MCF 10A (cell line): ENCODE measurements around the gene NWD2. TPM values are rescaled to one million over a fixed set of nuclear protein-coding genes. Genes with fewer than 3 reads are reported as not detected.

ENCODE experiments used
- BruUV-seq: library from RNA; stranded (reverse); fragments of 400-500 nt; replicated peaks from 2 replicates; lab custom pipeline; 2021; lab: Mats Ljungman, UMichigan
- CTCF ChIA-PET: fragments of 300-600 bp; sonication (Branson Sonifier 250); formaldehyde crosslinking; extraction: SDS; loops from one replicate; lab custom pipeline; 2021; ENCODE audit warnings: antibody characterized with exemption, inconsistent platforms; lab: Yijun Ruan, JAX
- POLR2A ChIA-PET: fragments of 300-600, 350-650 bp; sonication (Branson Sonifier 250); formaldehyde crosslinking; extraction: SDS; loops from one replicate; lab custom pipeline; 2020; ENCODE audit warnings: antibody characterized with exemption, inconsistent platforms; lab: Yijun Ruan, JAX
- DNase-seq: peaks from one replicate; pipeline ENCODE4 v3.0.0-alpha.2; 2018; ENCODE audit not compliant: unreplicated experiment
- H3K27ac Mint-ChIP-seq: one replicate; pipeline ENCODE4 v1.8.0; 2022; ENCODE audit warnings: mild to moderate bottlenecking, low read depth, mixed read lengths; ENCODE audit not compliant: unreplicated experiment
- H3K27me3 Mint-ChIP-seq: one replicate; pipeline ENCODE4 v1.8.0; 2022; ENCODE audit warnings: mixed read lengths; ENCODE audit not compliant: insufficient read depth, unreplicated experiment
- H3K36me3 Mint-ChIP-seq: one replicate; pipeline ENCODE4 v1.8.0; 2022; ENCODE audit warnings: mild to moderate bottlenecking, moderate library complexity, mixed read lengths; ENCODE audit not compliant: insufficient read depth, unreplicated experiment
- H3K4me1 Mint-ChIP-seq: one replicate; pipeline ENCODE4 v1.8.0; 2022; ENCODE audit warnings: mixed read lengths; ENCODE audit not compliant: insufficient read depth, unreplicated experiment
- H3K4me3 Mint-ChIP-seq: one replicate; pipeline ENCODE4 v1.8.0; 2022; ENCODE audit warnings: mild to moderate bottlenecking, moderate library complexity, mixed read lengths; ENCODE audit not compliant: unreplicated experiment
- H3K9me3 Mint-ChIP-seq: one replicate; pipeline ENCODE4 v1.8.0; 2022; ENCODE audit warnings: mixed read lengths; ENCODE audit not compliant: unreplicated experiment
- CTCF ChIP-seq: fragments of 200-600 bp; IDR thresholded peaks from one replicate; pipeline ENCODE4 v1.8.0; 2022; ENCODE audit warnings: antibody characterized with exemption, mild to moderate bottlenecking; ENCODE audit not compliant: unreplicated experiment
- intact Hi-C: fragments of 100-400 bp; cut with micrococcal nuclease; formaldehyde crosslinking; loops from 2 replicates; pipeline ENCODE4 v1.14.1; 2022
- total RNA-seq: library from RNA; stranded (reverse); gene quantifications from 2 replicates; pipeline ENCODE4 v1.2.3, GENCODE V29; 2022

NWD2 gene
- total RNA-seq, 1 experiment from 2014 or later, result not detected

- intact Hi-C loops, result no loop called here
- no TSS peak for BruUV-seq
- POLR2A ChIA-PET, result no interaction called here
- no peak for DNase-seq
- Mint-ChIP-seq H3K4me3 (no peak overlapping the region), H3K4me1 (no peaks in the 10 kb centered on the region), H3K9me3 (no peaks in the 10 kb centered on the region), H3K36me3 (no peaks in the 10 kb centered on the region), H3K27ac (no peak overlapping the region), H3K27me3 (peaks cover 26% of the 10 kb centered on the region)
- CTCF ChIA-PET, result no interaction called here
- TF ChIP-seq CTCF, result no peak
Observed at GRCh38 chr4:37467223-37467622, 222.7 kb downstream of the NWD2 start.

- POLR2A ChIA-PET, result interaction anchor here (0.6 kb wide), 1 partner anchor 133 kb away, joined by 4 read pairs; no protein-coding TSS in a partner anchor
- peaks cover 32% of the 10 kb centered on the region for H3K27me3 Mint-ChIP-seq
- BruUV-seq, result no TSS peak
Observed at GRCh38 chr4:37467824-37468223, 223.3 kb downstream of the NWD2 start.

GRCh38 chr4:37469286-37469685 is 224.7 kb downstream of the NWD2 start:
- no peak for DNase-seq
- BruUV-seq, result no TSS peak
- H3K27ac Mint-ChIP-seq, result no peak overlapping the region
- no peaks in the 10 kb centered on the region for H3K36me3 Mint-ChIP-seq
- ChIA-PET CTCF (interaction anchor here (0.5 to 0.6 kb wide), 2 partner anchors 50 to 1089 kb away, joined by 3 read pairs; no protein-coding TSS in a partner anchor), POLR2A (no interaction called here)
- no peaks in the 10 kb centered on the region for H3K4me1 Mint-ChIP-seq
- no peaks in the 10 kb centered on the region for H3K9me3 Mint-ChIP-seq
- intact Hi-C loops, result no loop called here
- H3K27me3 Mint-ChIP-seq, result peaks cover 47% of the 10 kb centered on the region
- H3K4me3 Mint-ChIP-seq, result no peak overlapping the region
- no peak for TF ChIP-seq CTCF

More at GRCh38 chr4:37467824-37468223, 223.3 kb downstream of the NWD2 start:
- DNase-seq, result no peak
- intact Hi-C loops, result no loop called here
- CTCF ChIA-PET, result interaction anchor here (0.9 kb wide), 1 partner anchor 61 kb away, joined by 4 read pairs; no protein-coding TSS in a partner anchor
- H3K4me1 Mint-ChIP-seq, result no peaks in the 10 kb centered on the region
- TF ChIP-seq CTCF, result no peak
- H3K4me3 Mint-ChIP-seq, result no peak overlapping the region
- H3K27ac Mint-ChIP-seq, result no peak overlapping the region
- no peaks in the 10 kb centered on the region for H3K9me3 Mint-ChIP-seq
- no peaks in the 10 kb centered on the region for H3K36me3 Mint-ChIP-seq

- Mint-ChIP-seq H3K27ac (no peak overlapping the region), H3K27me3 (peaks cover 48% of the 10 kb centered on the region), H3K4me3 (no peak overlapping the region), H3K4me1 (no peaks in the 10 kb centered on the region), H3K9me3 (no peaks in the 10 kb centered on the region), H3K36me3 (no peaks in the 10 kb centered on the region)
- intact Hi-C loops, result no loop called here
- ChIA-PET POLR2A (no interaction called here), CTCF (interaction anchor here (0.5 to 0.6 kb wide), 2 partner anchors 18 to 97 kb away, joined by 3 read pairs; no protein-coding TSS in a partner anchor)
- no peak for DNase-seq
- no peak for TF ChIP-seq CTCF
- BruUV-seq, result no TSS peak
Observed at GRCh38 chr4:37470245-37470644, 225.7 kb downstream of the NWD2 start.
